HepG2 (cell line): ENCODE data around the gene P3H4. TPM values are rescaled to one million over a fixed set of nuclear protein-coding genes. Genes with fewer than 3 reads are reported as not detected.
A peak's percentile ranks its signal among the peaks of the same experiment; 100 is the strongest.

Source experiments
- AKAP8 ChIP-seq: sonication (generic); formaldehyde crosslinking; IDR thresholded peaks from 2 replicates; pipeline ENCODE4 v1.5.1; 2020; ENCODE audit warnings: mild to moderate bottlenecking, missing genetic modification reagents
- ATAD3A ChIP-seq: sonication (generic); formaldehyde crosslinking; IDR thresholded peaks from 2 replicates; pipeline ENCODE4 v1.4.0; 2020; ENCODE audit warnings: missing genetic modification reagents
- ATRX ChIP-seq: sonication (generic); formaldehyde crosslinking; IDR thresholded peaks from 2 replicates; pipeline ENCODE4 v1.4.0; 2020; ENCODE audit warnings: missing genetic modification reagents, borderline replicate concordance
- FOXA1 ChIP-seq, 2 experiments: fragments of 450-650 bp in 1 of 2; sonication (generic) in 1 of 2; formaldehyde crosslinking in 1 of 2; IDR thresholded peaks; 2 replicates each; pipeline versions ENCODE4 v1.4.0 to v1.6.1; 2016 to 2020; ENCODE audit warnings: missing genetic modification reagents in 1 of 2
- GTF3A ChIP-seq: sonication (generic); formaldehyde crosslinking; conservative IDR thresholded peaks from 2 replicates; pipeline ENCODE4 v1.4.0; 2020; ENCODE audit warnings: mild to moderate bottlenecking, missing genetic modification reagents
- HBP1 ChIP-seq: IDR thresholded peaks from 2 replicates; pipeline ENCODE4 v1.6.1; 2016; ENCODE audit warnings: low read depth, control low read depth
- HNRNPK ChIP-seq: fragments of 200-400 bp; formaldehyde crosslinking; IDR thresholded peaks from 2 replicates; pipeline ENCODE4 v1.6.1; 2018; ENCODE audit warnings: low read length, low read depth, moderate library complexity, mild to moderate bottlenecking; ENCODE audit not compliant: poor library complexity, severe bottlenecking
- MYPOP ChIP-seq: sonication (generic); formaldehyde crosslinking; IDR thresholded peaks from 2 replicates; pipeline ENCODE4 v1.8.1; 2023; ENCODE audit warnings: mild to moderate bottlenecking, moderate library complexity, missing genetic modification reagents
- POLR2AphosphoS5 ChIP-seq: IDR thresholded peaks from 2 replicates; pipeline ENCODE4 v1.6.1; 2012; ENCODE audit warnings: low read depth, low read length
- RARG ChIP-seq: sonication (generic); formaldehyde crosslinking; IDR thresholded peaks from 2 replicates; pipeline ENCODE4 v1.4.0; 2020; ENCODE audit warnings: low read depth, mild to moderate bottlenecking, missing genetic modification reagents
- ZBED4 ChIP-seq: sonication (generic); formaldehyde crosslinking; IDR thresholded peaks from 2 replicates; pipeline ENCODE4 v1.4.0; 2020; ENCODE audit warnings: missing genetic modification reagents, borderline replicate concordance
- ZBTB20 ChIP-seq: sonication (generic); formaldehyde crosslinking; IDR thresholded peaks from 2 replicates; pipeline ENCODE4 v1.8.1; 2023; ENCODE audit warnings: missing genetic modification reagents, low read depth, mild to moderate bottlenecking, borderline replicate concordance
- ZBTB4 ChIP-seq: sonication (generic); formaldehyde crosslinking; IDR thresholded peaks from 2 replicates; pipeline ENCODE4 v1.4.0; 2020; ENCODE audit warnings: missing genetic modification reagents, mild to moderate bottlenecking, borderline replicate concordance
- ZNF274 ChIP-seq: sonication (generic); formaldehyde crosslinking; IDR thresholded peaks from 2 replicates; pipeline ENCODE4 v1.5.1; 2020; ENCODE audit warnings: mild to moderate bottlenecking, missing genetic modification reagents
- ZNF282 ChIP-seq: fragments of 450-650 bp; IDR thresholded peaks from 2 replicates; pipeline ENCODE4 v1.6.1; 2018; ENCODE audit not compliant: partially characterized antibody
- ZNF350 ChIP-seq: sonication (generic); formaldehyde crosslinking; IDR thresholded peaks from 2 replicates; pipeline ENCODE4 v1.4.0; 2020; ENCODE audit warnings: mild to moderate bottlenecking, low read depth, missing genetic modification reagents, borderline replicate concordance
- ZNF460 ChIP-seq: sonication (generic); formaldehyde crosslinking; IDR thresholded peaks from 2 replicates; pipeline ENCODE4 v1.5.1; 2020; ENCODE audit warnings: missing genetic modification reagents, mild to moderate bottlenecking, borderline replicate concordance
- ZNF598 ChIP-seq: sonication (generic); formaldehyde crosslinking; IDR thresholded peaks from 2 replicates; pipeline ENCODE4 v1.5.1; 2020; ENCODE audit warnings: mild to moderate bottlenecking, missing genetic modification reagents, borderline replicate concordance
- ZNF720 ChIP-seq: sonication (generic); formaldehyde crosslinking; IDR thresholded peaks from 2 replicates; pipeline ENCODE4 v1.4.0; 2020; ENCODE audit warnings: missing genetic modification reagents
- polyA plus RNA-seq, 8 experiments: library from polyadenylated mRNA; depleted of rRNA in 3 of 8; stranded (reverse) in 7 of 8; unstranded in 1 of 8; fragments of >200 nt; fragmentation: Illumina TruSeq in 4 of 8; extraction: Trizol in 4 of 8; gene quantifications; 2 replicates each; pipeline versions ENCODE4 v1.2.1 to v1.2.3, GENCODE V29; 2011 to 2016; ENCODE audit warnings: low read depth in 4 of 8, missing spikeins in 1 of 8, mixed read lengths in 1 of 8; ENCODE audit not compliant: insufficient read depth in 1 of 8
- total RNA-seq, 5 experiments: library from RNA; depleted of rRNA; stranded (reverse); fragments of >200 nt; fragmentation: Illumina TruSeq; extraction: Trizol; gene quantifications; 2 replicates each; pipeline ENCODE4 v1.2.3, GENCODE V29; 2016; ENCODE audit warnings: low read depth in 1 of 5

P3H4 gene
- total and polyA plus RNA-seq, 2 of the 13 experiments (the other 11 are each of a cell fraction or from before 2014, with no cell fraction given), result 37.1 to 50.6 TPM

- TF ChIP-seq ZBTB4 (CRISPR knock-in tag) (no peak), ZBTB20 (peak; percentile 20; the same call in 1 of the 2 replicates), ZNF274 (CRISPR knock-in tag) (no peak), HBP1 (CRISPR knock-in tag) (no peak; the same call in none of the 2 replicates), HNRNPK (no peak), ZNF598 (CRISPR knock-in tag) (no peak; the same call in 1 of the 2 replicates), ATRX (CRISPR knock-in tag) (no peak), ZNF720 (no peak), POLR2AphosphoS5 (peak; percentile 17; the same call in 1 of the 2 replicates), ZNF460 (CRISPR knock-in tag) (no peak), AKAP8 (CRISPR knock-in tag) (no peak), GTF3A (CRISPR knock-in tag) (no peak), RARG (no peak), ZNF282 (no peak), ATAD3A (CRISPR knock-in tag) (no peak), ZNF350 (peak; percentile 48; the same call in 1 of the 2 replicates), FOXA1 (IDR thresholded peaks at IDR 0.05) (no peak), FOXA1 (CRISPR knock-in tag; IDR thresholded peaks at IDR 0.05) (no peak), ZBED4 (CRISPR knock-in tag) (no peak), MYPOP (CRISPR knock-in tag) (no peak; the same call in 1 of the 2 replicates)
Observed at GRCh38 chr17:41800601-41801373, 11.0 kb downstream of the P3H4 start (continued).
